GM04503 (cell line): ENCODE results near the gene RANBP1.
A peak's percentile ranks its signal among the peaks of the same experiment; 100 is the strongest.
"Not testable (repeated sequence)": the region's sequence is repeated elsewhere in the genome, so short reads cannot be mapped to it uniquely, and the experiment has no call there.

Source experiments
- DNase-seq: peaks from one replicate; pipeline ENCODE4 v3.0.0-alpha.2; 2012; ENCODE audit warnings: low read depth

The RANBP1 gene

DNA sequence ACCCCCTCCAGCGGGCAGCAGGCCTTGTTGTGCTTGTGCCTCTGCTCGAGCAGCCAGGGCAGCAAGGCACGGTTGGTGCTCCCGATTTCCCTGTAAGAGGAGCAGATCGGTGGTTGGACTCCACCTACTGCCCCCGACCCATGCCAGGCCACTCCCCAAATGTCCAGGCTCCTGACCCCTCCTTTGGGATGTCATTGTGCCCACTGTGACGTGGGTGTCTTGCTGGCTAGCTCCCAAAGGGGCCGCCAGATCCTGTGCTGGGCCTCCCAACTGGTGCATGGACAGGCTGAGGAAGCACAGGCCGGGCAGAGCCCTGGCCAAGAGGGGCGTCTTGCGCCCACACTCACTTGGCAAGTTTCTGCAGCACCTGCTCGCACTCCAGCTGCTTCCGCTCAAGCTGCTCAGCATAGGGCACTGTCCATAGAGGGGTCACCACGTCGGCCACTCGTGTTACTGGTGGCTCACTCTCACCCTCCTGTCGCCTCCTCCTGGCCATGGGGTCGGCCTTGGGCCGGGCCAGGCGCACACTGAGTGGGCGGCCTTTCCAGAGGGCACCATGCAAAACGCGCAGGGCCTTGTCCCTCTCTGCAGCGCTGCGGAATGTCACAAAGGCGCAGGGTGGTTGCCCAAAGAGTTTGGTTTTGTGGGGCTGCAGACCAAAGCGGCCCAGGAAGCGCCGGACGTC, at the start of gene RANBP1:
RANBP1 (plus strand) TSS at position 414 of the 685 bp plus-strand sequence; CDS start at position 495, 81 bp downstream.
- DNase-seq, result no peak

DNA sequence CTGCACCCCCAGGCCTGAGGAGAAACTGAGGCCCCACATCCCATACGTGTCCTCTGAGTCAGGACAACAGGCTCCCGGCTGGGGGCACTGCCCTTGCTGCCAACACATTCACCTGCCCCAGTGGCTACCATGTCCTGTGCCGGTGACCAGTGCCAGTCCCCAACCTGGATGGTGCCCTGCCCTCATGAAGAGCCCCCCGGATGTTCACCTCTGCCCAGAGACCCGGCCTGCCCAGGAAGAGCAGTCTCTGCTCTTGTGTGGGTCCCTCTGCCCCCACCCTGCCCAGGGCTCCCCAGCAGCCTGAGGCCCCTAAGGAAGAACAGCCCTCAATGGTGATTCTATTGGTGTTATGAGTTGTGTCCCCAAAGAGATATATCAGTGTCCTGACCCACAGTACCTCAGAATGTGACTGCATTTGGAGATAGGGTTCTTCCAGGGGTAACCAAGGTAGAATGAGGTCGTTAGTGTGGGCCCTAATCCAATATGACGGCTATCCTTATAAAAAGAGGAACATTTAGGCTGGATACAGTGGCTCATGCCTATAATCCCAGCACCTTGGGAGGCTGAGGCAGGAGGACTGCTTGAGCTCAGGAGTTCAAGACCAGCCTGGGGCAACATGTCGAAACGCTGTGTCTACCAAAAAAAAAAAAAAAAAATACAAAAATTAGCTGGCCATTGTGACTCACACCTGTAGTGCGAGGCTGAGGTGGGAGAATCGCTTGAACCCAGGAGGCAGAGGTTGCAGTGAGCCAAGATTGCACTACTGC, 49.1 kb upstream of the RANBP1 start:
- no peak for DNase-seq

DNA sequence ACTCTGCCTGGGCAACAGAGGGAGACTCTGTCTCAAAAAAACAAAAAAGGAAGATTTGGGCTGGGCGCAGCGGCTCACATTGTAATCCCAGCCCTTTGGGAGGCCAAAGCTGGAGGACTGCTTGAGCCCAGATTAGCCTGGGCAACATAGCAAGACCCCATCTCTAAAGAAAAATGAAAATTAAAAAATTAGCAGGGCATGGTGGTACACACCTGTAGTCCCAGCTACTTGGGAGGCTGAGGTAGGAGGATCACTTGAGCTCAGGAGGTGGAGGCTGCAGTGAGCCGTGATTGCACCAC, 48.6 kb upstream of the RANBP1 start:
- DNase-seq, result not testable (repeated sequence)

DNA sequence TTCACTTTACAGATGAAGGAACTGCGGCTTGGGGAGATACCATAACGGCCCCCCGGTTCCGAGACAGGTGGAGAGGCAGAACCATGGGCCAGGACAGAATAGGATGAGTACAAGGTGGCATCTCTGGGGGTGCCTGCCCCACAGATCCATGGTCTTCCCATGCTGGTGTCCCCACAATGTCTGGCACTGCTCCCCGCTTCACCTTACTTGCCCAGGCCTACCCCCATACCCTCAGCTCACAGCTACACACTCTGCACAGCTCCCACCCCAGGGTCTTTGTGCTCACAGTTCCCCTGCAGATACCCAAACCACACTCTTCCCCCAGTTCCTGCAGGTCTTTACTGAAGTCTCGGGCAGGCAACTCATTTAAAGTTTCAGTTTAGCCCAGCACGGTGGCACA, 47.3 kb upstream of the RANBP1 start:
- DNase-seq, result no peak

DNA sequence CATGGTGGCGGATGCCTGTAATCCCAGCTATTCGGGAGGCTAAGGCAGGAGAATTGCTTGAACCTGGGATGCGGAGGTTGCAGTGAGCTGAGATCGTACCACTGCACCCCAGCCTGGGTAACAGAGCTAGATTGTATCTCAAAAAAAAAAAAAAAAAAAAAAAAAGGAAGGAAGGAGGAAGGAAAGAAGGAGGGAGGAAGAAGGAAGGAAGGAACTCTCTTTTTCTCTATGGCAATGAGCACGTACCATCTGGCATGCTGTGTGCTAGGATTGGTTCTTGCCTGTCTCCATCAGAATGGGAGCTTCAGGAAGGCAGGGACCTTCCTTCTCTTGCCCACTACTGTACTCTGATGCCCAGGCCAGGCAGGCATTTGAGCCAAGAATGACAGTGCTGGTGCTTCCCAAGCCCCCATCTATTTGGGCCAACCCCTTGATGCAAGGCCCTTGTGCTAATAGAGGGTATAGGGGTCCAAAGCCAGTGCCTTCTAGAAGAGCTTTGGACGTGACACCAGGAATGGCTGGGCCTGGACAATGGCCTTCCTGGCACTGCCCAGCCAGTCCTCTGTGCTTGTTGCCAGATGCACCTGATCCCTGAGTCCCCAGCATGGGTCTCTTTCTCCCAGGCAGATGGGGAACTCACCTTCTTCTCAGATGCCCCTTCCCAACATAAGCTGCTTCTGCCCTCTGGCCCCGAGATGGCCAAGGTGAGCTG, 46.4 kb upstream of the RANBP1 start:
- DNase-seq, result no peak

DNA sequence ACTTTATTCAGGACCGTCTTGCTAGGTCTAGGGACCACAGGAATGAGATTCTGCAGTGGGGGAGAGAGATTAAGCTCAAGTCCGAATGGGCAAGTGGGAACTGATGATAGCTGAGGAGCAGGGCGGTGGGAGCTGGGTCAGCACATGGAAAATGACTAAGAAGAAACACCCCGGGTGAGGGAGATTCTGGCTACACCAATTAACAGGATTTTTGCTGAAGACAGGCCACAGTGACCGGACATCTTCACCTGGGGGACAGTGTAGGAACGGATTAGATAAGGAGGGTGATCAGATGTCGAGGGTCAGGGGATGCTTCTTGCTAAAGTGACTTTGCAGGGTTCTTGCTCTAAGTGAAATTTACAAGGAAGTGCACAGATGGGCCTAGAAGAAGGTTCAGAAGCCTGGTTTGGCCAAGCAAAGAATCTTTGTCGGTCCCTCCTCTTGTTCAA, 44.4 kb upstream of the RANBP1 start:
- no peak for DNase-seq

DNA sequence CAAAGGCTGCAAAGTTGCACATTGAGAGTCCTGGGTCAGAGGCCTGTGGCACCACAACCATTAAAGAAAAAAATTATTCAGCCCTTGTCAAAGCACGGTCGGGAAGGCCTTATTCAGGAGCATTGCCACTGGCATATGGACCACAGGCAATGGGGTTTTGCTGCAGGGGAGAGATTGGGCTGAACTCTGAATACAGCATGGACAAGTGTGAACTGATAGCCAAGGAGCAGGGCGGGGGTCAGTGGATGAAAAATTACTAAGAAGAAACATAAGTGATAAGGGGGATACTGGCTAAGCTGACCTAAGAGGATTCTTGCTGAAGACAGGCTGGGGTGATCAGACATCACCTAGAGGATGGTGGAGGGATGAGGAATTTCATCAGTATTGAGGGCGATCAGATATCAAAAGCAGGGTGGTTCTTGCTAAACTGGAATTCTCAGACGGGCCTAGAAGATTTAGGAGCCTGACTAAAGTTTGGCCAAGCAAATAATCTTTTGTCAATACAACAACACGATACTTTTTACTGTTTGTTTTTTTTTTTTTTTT, 39.2 kb upstream of the RANBP1 start:
- no peak for DNase-seq

DNA sequence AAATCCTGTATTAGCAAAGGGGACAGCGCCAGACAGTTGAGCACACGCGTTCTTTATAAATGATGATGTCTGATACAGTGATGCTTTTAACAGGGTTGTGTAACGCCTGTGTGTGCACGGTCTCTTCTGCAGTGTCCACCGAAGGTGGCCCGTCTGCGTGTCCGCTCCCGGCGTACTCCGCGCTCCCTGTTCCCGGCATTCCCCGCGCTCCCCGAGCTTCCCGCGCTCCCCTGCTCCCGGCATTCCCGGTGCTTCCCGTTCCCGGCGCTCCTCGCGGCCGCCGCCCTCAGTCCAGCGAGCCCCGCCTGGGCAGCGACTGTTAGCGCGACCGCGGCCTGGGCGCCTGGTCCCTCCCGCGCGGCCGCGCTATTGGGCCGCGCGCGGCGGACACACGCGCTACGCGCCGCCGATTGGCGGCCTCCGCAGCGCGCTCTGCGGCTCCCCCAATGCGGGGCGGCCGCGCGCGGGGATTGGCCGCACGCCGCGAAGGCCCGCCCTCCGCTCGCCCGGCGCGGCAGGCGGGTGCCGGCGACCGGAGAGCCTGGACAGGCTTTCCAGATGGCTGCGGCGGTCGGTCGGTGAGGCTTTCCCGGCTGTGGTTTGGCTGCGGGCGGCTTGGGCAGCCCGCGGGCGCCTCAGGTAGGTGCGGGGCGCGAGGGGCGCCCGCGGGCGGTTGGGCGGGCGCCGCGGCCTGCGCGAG, 36.0 kb upstream of the RANBP1 start, which contains the start of gene DGCR8:
DGCR8 (plus strand) TSS at position 497 of the 700 bp plus-strand sequence. CDS start 5,723 bp downstream, outside the sequence.
- DNase-seq, result peak; percentile 73

DNA sequence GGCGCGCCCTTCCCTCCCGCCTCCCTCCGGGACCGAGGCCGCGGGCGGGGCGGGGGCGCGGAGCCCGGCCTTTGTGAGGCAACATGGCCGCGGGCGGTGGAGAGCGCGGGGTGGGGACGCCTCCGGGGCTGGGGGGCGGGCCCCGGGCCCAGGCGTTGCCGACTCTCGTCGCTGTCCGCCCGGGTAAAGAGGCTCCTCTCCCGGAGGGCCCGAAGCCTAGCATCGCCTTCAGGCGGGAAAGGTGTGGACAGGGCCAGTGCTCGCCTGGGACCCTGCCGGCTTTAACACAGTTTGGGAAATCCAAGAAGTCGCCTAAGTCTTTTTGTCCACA, 35.5 kb upstream of the RANBP1 start:
- no peak for DNase-seq

DNA sequence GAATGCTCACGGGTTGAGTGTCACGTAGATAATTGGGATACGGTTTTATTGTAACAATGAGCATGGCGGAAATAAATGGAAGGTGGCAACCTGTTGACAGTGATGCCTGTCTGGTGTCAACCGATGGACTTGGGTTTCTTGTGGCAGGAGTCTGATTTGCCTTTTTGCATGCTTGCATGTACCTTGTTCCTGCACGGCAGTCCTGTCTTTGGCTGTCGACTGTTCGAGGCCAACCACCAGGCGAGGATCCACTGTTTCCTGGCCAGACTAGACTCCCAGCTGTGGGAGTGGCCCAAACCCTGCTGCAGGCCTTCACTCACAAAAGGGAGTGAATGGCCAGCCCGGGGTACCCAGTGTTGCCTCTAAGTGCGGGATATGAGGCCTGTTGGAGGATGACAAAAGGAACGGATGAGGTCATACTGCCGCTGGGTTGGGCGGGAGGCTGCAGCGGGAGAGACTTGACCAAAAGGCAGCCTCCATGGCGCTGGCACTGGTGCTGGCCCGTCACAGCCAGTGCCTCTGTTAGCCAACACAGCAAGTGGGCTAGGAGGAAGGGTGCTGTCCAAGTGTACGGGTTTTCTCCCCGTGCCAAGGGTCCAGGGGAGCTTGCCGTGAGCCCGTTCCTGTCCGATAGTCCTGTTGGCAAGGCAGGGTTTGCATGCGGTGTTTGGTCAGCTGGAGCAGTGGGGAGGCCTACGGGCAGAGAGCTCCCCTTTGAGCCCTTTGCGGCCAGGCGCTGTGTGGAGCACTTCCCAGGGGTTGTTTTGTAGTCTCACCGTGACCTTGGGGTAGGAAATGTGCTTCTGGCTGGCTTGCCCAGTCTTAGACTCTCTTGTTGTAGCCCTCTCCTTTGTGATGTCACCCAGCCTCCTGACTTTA, 34.9 kb upstream of the RANBP1 start:
- no peak for DNase-seq

DNA sequence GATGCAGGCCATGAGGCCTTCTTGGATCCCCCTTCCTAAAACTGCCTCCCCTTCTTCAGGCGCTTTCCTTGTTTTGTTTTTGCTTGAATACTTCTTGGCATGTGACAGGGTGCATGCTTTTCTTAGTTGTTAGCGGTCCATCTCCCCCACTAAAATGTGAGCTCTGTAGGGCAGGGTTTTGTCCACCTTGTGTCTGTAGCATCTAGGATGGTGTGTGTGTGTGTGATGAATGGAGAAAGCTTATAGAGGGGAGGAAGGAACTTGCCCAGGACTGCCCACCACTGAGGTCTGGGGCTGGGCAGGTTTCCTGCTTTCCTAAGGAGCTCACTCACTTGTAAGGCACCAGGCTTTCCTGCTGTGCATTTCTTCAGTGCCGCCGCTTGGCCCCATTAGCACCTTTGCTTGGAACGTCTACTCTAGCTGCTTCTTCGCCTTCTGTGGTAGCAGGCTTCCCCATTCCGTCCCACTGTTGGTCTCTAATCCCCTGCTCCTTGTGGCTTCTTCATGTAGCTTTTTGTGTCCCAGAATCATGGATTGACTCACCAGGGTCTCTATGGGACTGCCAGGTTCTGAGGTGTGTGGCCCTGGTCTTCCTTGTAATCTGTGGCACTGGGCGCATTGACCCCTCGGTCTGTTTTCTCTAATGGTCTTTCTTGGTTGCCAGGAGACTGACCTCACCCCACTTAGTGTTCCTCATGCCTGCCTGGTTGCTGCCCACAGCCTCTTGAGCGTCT, 32.6 kb upstream of the RANBP1 start:
- DNase-seq, result no peak

DNA sequence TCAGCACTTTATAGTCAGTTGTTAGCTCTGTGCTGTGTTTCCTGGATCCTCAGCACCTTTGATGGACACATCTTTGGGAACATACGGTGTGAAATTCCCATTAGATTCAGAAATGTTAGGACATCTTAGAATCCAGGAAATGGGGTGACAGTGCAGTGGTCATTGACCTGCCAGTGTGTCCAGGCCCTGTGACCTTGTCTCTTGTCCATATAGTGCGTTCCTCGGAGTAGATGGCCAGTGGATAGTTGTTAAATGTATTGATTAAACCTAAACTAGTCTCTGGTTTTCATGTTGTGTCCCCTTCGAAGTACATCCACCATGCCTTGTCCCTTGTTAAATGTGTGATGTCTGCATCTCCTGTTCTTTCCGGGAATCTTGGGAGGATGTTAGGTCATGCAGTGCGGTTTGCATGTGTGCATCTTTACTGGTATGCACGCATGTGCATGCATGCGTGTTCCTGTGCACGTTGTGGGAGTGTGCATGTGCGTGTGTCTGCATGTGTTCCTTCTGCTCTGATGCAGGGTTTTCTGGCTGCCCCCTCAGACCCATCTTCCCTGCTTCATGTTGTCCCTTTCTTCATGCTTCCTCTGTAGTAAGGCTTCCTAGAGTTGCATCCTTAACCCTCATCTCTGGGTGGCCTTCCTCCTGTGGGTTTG, 31.9 kb upstream of the RANBP1 start:
- DNase-seq, result no peak

DNA sequence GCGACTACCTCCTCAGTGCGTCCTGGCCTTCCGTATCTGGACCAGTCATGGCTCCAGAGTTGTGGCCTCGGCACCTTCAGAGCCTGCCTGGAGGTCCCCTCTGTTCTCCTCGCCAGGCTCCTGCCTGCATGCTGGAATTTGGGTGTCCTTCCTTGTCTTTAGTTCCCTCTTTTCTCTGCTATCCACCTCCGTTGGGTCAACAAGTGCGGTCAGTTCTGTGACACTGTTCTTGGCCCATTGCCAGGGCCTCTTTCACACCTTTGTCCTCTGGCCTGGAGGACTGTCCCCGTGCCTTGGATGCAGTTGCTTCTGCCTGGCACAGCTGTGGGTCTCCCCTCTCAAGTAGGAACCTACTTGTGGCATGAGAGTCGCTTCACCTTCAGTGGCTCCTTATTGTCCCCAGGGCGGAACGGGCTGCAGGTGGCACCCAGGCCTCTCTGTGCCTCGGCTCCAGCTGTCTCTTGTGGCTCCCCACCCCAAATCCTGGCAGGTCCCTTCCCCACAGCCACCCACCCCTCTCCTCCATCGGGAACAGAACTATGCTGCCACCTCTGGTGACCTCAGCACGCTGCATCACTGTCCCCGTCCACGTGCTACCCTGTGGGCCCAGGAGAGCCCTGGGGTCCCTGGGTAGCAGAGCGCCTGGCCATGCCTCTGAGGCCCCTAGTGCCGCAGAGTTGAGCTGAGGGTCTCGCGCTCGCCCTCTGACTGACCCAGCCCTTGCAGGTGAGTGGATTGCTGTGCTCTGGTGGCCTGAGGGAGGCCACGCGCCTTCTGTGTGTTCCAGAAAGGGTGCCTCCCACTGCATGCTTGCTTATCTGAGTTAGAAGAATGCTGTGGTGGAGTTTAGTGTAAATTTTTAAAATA, 31.1 kb upstream of the RANBP1 start:
- no peak for DNase-seq

DNA sequence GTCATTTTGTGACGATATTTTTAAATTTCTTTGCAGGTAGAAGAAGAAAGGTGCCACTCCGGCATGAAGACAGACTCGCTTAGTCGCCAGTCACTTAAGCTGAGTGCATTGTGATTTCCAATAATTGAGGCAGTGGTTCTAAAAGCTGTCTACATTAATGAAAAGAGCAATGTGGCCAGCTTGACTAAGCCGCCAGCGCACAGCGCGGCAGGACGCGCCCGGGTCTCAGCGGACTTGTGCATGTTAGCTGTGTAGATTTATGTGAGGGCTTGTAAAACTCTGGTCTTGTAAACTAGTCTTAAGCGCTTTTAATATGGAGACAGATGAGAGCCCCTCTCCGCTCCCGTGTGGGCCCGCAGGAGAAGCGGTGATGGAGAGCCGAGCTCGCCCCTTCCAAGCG, 30.3 kb upstream of the RANBP1 start:
- DNase-seq, result no peak

DNA sequence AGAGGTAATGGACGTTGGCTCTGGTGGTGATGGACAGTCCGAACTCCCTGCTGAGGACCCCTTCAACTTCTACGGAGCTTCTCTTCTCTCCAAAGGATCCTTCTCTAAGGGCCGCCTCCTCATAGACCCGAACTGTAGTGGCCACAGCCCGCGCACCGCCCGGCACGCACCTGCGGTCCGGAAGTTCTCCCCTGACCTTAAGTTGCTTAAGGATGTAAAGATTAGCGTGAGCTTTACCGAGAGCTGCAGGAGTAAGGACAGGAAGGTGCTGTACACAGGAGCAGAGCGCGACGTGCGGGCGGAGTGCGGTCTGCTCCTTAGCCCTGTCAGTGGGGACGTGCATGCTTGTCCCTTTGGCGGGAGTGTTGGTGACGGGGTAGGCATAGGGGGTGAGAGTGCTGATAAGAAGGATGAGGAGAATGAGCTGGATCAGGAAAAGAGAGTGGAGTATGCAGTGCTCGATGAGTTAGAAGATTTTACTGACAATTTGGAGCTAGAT, 29.8 kb upstream of the RANBP1 start:
- DNase-seq, result no peak

DNA sequence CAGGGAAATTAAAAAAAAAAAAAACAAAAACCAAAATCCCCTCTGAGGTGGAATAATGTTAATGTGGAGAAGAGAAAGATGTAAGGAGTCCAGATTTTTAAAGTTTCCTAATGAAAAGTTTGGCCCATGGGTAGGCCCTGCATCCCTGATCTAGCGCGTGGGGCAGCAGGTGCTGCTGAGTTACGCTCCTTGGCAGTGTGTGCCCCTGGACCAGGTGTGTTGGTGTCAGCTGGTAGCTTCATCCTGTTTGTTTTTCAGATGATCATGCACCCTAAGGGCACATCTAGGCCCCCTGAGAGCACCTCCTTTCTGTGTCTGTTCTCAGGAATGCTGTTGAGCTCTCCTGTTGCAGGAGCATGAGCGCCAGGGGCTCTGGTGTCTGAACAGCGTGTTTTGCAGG, 29.1 kb upstream of the RANBP1 start:
- DNase-seq, result no peak

DNA sequence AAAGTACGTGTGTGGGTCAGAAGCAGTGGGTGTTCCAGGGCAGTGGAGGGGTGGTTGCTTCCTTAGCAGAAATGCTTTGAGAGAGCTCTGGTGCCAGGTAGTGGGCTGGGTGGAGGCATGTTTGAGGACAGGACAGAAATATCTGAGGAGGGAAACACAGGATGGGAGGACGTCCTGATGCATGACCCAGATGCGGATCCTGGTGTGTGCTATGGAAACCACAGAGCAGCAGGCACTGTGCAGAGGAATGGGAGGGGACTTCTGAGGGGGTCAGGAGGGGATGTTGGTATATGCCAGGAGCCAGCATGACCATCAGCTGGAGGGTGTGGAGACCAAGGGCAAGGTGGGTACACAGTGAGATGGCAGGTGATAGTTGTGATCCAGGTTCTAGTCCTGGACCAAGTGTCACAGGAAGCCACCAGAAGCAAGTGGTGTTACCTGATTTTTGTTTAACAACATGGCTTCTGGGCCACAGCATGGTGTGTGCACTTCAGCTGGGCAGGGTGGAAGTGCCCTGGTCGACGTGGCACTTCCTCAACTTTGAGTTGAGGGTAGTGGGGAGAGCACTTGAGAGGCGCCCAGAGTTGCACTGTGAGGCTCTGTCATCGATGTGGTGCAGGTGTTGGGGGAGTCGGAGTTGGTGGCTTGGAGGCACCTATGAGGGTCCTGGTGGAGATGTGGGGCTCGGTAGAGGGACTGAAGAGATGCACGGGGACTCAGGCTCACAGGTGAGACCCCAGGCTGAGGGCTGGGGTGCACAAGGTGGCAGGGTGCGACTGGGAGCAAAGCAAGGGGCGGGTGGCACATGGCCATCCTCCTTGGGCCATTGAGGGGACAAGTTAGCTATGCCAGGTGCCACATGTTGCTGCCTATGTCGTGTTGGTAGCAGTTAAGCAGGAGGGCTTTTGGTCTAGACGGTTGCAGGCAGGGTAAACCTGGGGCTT, 28.3 kb upstream of the RANBP1 start:
- DNase-seq, result no peak

DNA sequence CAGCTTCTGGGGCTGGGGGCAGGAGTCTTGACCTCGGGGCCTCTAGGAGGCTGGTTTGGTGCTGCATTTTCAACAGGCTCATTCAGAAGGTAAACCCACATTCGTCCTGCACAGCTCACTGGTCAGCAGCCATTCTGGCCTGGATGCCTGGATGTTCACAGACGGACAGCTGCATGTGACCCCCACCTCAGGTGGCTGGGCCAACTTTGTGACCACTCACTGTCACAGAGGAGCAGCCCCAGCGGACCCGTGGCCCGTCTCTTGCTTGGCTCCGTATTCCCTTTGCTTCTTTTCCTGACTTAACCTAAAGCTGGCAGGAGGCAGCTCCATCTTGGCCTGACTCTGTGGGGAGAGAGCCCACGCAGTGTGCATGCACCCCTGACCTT, 27.6 kb upstream of the RANBP1 start:
- DNase-seq, result no peak
